AG09309 (cell line): ENCODE data around the gene AGPAT4.
A peak's percentile ranks its signal among the peaks of the same experiment; 100 is the strongest.
"Not testable (repeated sequence)": the region's sequence is repeated elsewhere in the genome, so short reads cannot be mapped to it uniquely, and the experiment has no call there.

ENCODE experiments used
- DNase-seq: peaks from one replicate; pipeline ENCODE4 v3.0.0-alpha.2; 2010; ENCODE audit warnings: low read depth
- H3K4me3 ChIP-seq: 2 replicates; pipeline ENCODE4 v1.5.1; 2011; ENCODE audit warnings: mild to moderate bottlenecking, low read depth, low read length, moderate library complexity; ENCODE audit not compliant: control insufficient read depth
- CTCF ChIP-seq: IDR thresholded peaks from 2 replicates; pipeline ENCODE4 v1.5.1; 2011; ENCODE audit warnings: mild to moderate bottlenecking, low read depth, low read length, inconsistent platforms; ENCODE audit not compliant: insufficient read depth, control insufficient read depth; ENCODE audit errors: missing control alignments

The AGPAT4 gene

GRCh38 chr6:161273752-161274487 is at the start of gene AGPAT4:
Gene AGPAT4, minus strand, starts transcription at chr6:161274061. Its CDS starts 41,848 bp downstream, at chr6:161232213.
- peak within 1 kb of the TSS; percentile 74 for H3K4me3 ChIP-seq
- TF ChIP-seq CTCF = no peak
- DNase-seq = peak; percentile 93

- DNase-seq = no peak
- H3K4me3 ChIP-seq = no peak overlapping the region
- no peak for TF ChIP-seq CTCF
These were observed 45.4 kb upstream of the AGPAT4 start for GRCh38 chr6:161319231-161319630.

GRCh38 chr6:161318456-161318855 is 44.6 kb upstream of the AGPAT4 start:
- no peak for TF ChIP-seq CTCF
- no peak for DNase-seq
- H3K4me3 ChIP-seq = no peak overlapping the region

GRCh38 chr6:161316531-161316930 is 42.7 kb upstream of the AGPAT4 start:
- DNase-seq = no peak
- no peak overlapping the region for H3K4me3 ChIP-seq
- TF ChIP-seq CTCF = no peak

- not testable (repeated sequence) for DNase-seq, H3K4me3 ChIP-seq
These were observed 41.5 kb upstream of the AGPAT4 start for GRCh38 chr6:161315246-161315917.

GRCh38 chr6:161314541-161315245 is 40.8 kb upstream of the AGPAT4 start:
- H3K4me3 ChIP-seq, DNase-seq: not testable (repeated sequence)

GRCh38 chr6:161313940-161314509 is 40.2 kb upstream of the AGPAT4 start:
- TF ChIP-seq CTCF = no peak
- no peak overlapping the region for H3K4me3 ChIP-seq
- DNase-seq = no peak

GRCh38 chr6:161313475-161313874 is 39.6 kb upstream of the AGPAT4 start:
- DNase-seq = not testable (repeated sequence)

GRCh38 chr6:161309774-161310173 is 35.9 kb upstream of the AGPAT4 start:
- not testable (repeated sequence) for DNase-seq, H3K4me3 ChIP-seq

More at GRCh38 chr6:161313475-161313874, 39.6 kb upstream of the AGPAT4 start:
- not testable (repeated sequence) for H3K4me3 ChIP-seq
